LNCaP clone FGC (cell line): Measurements from ENCODE around the gene SLAMF9.
A peak's percentile ranks its signal among the peaks of the same experiment; 100 is the strongest.

ENCODE experiments used
- DNase-seq: peaks from one replicate; pipeline ENCODE4 v3.0.0-alpha.2; 2011; ENCODE audit warnings: low read depth
- H3K4me3 ChIP-seq: 2 replicates; pipeline ENCODE4 v1.5.1; 2011; ENCODE audit warnings: mild to moderate bottlenecking, low read depth, low read length, control low read depth
- TF ChIP-seq, protein P1 (sequence below): IDR thresholded peaks from 2 replicates; pipeline ENCODE4 v1.5.1; 2012; ENCODE audit warnings: mild to moderate bottlenecking; ENCODE audit not compliant: control insufficient read depth, insufficient read depth; ENCODE audit errors: extremely low read depth

The SLAMF9 gene

DNA sequence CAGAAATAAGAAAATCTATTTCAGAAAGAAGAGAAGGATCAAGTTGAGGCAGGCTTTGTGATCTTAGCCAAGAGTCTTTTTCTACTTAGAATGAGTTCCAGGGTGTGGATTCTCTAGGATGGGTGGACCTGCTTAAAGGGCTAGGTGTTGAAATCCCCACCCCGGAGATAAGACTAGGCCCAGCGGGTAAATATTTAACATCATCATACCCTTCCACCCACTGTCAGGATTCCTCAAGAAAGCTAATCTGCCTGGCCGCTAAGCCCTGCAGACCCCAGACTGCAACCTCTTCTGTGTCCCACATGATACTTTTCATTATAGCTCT, 14.4 kb downstream of the SLAMF9 start:
- TF ChIP-seq, protein P1, sequence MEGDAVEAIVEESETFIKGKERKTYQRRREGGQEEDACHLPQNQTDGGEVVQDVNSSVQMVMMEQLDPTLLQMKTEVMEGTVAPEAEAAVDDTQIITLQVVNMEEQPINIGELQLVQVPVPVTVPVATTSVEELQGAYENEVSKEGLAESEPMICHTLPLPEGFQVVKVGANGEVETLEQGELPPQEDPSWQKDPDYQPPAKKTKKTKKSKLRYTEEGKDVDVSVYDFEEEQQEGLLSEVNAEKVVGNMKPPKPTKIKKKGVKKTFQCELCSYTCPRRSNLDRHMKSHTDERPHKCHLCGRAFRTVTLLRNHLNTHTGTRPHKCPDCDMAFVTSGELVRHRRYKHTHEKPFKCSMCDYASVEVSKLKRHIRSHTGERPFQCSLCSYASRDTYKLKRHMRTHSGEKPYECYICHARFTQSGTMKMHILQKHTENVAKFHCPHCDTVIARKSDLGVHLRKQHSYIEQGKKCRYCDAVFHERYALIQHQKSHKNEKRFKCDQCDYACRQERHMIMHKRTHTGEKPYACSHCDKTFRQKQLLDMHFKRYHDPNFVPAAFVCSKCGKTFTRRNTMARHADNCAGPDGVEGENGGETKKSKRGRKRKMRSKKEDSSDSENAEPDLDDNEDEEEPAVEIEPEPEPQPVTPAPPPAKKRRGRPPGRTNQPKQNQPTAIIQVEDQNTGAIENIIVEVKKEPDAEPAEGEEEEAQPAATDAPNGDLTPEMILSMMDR = no peak
- DNase-seq = no peak
- H3K4me3 ChIP-seq = no peak overlapping the region

DNA sequence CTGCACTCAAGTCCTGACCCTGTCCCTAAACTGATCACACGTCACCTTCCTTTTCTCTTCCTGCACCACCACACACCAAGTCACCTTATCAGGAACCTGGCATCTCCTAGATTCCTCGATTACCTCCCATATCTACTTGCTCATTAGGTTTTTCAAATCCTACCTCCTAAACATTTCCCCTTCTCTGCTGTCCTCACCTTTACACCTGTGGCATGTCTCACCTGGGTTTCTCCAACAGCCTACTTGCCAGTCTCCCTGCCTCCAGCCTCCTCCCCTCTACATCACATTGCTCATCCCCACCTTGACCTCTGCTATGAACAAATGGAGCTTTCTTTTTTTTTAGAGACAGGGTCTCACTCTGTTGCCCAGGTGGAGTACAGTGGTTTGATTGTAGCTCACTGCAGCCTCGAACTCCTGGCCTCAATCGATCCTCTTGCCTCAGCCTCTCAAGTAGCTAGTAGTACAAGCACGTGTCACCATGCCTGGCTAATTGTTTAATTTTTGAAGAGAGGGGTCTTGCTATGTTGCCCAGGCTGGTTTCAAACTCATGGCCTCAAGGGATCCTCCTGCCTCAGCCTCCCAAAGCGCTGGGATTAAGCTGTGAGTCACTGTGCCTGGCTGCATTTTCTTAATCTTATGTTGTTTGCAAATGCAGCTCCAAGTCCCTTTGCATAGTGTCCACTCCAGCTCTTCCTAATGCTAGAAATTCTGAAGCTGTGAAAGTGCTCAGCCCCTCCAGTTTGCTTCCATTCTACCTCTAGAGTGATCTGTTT, 14.9 kb downstream of the SLAMF9 start:
- DNase-seq = no peak
- no peak overlapping the region for H3K4me3 ChIP-seq
- TF ChIP-seq, protein P1 = no peak

DNA sequence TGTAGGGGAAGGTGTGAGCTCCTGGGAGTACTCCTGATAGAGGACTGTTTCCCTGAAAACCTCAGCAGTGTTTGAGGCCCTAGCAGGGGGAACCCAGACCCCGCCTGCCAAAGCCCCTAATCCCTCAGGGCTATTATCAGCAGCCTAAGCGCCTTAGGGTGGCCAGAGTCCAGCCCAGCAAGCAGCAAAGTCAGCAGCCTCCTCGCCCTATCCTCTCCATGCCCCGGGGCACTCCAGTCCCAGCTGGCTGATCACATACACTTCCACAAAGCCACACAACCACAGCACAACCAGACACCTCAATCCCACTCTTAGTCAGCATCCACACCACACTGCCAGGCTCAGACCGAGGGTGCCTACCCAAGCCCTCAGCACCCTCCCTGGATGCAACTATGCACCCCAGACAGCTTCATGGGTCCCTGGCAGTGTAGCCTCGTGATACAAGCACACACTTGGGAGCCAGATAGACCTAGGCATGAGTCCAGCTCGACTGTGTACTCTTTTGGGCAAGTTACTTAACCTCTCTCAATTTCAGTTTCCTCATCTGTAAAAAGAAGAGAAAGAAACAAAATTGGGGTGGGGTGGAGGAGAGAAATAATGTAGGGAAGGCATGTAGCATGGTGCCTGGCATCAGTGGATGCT, 15.7 kb downstream of the SLAMF9 start:
- H3K4me3 ChIP-seq = no peak overlapping the region
- no peak for DNase-seq
- TF ChIP-seq, protein P1 = no peak

DNA sequence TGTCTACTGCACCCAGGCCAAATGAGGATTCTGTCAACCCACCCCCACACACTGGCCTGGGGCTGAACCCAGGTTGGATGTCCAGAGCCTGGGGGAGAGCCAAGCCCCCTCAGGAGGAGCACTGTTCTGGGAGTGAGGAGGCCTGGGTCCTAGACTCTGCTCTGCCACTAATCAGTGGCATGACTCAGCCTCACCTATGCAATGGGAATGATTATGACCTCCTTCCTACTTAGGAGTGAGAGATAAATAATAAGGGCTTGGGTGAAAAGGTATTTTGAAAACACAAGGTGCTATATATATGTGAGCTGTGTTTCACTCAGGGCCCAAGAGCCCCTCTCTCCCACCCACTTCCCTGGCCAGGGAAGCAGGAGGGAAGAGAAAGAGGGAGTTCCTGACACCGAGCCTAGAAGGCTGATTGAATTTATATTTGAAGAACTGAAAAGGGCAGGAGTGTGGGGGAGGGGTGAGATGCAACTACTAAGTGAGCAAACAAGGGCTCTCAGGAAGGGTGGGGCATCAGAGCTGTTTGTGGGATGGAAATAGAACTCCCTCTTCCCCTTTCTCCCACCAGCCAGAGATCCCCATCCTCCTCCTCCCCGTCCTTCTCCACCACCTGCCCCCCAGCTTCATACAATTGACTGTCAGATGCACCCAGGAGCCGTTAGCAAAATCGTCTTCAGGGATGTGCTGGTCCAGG, 16.8 kb downstream of the SLAMF9 start:
- TF ChIP-seq, protein P1 = no peak
- H3K4me3 ChIP-seq = no peak overlapping the region
- no peak for DNase-seq

DNA sequence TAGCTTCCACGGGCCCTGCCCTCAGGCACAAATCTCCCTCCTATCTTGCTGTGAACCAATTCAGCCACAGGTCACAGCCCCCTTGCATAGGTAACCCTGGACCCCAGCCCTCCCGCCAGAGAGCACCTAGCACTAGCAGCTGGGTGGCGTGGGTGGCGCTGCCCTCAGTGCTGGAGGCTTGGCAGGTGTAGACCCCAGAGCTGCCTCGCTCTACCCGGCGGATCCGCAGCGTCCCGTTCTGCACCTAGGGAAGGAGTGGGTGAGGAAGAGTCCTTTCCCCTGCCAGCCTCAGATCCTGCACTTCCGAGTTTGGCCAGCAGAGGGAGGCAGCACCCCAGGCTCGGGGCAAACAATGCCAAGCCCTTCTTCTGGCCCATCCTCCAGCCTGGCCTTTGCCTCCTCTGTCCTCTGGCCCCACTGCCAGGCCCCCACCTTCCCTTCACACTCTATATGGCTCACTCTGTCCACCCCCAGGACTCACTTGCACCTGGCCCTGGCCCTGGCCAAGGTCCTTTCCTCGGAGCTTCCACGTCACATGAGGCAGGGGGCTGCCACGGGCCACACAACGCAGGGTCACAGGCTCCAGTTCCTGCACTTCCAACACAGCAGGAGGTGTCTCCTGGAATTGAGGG, 17.6 kb downstream of the SLAMF9 start:
- H3K4me3 ChIP-seq = no peak overlapping the region
- TF ChIP-seq, protein P1 = peak; percentile 98
- no peak for DNase-seq

DNA sequence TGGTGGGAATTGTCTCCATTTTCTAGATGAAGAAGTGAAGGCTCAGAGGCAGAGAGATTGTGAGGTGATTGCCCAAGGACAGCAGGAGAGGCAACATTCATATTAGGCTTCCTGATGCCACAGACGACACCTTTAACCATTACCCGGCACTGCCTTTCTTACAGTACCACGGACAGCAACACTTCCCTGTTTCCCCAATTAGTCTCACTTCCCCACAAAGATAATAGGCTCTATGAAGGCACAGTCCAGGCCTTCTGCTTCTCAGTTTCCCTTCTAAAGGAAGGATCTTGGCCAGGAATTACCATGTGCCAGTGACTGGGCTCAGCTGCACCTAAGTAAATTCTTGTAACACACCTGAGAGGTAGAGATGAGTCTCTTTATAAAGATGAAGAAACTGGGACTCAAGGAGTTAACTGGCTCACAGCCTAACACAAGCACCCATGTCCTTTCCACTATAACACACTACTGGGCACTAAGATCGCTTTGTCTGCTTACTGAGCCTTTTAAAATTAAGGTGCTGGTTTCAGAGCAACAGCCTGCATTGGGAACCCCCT, 18.2 kb downstream of the SLAMF9 start:
- no peak overlapping the region for H3K4me3 ChIP-seq
- TF ChIP-seq, protein P1 = no peak
- no peak for DNase-seq
